A204.1 (cell line): Measurements from ENCODE around the gene GLI3.

Experiments used
- FAIRE-seq: peaks from 2 replicates; lab custom pipeline; 2012; peaks lifted over from hg19 to GRCh38; lab: Jason Lieb, UNC

Gene GLI3

GRCh38 chr7:42170724-42171123, 66.3 kb downstream of the GLI3 start:
- no peak for FAIRE-seq

- FAIRE-seq = no peak
These were observed 68.5 kb downstream of the GLI3 start for GRCh38 chr7:42168512-42168911.

GRCh38 chr7:42167631-42168236, 69.3 kb downstream of the GLI3 start:
- no peak for FAIRE-seq

GRCh38 chr7:42167206-42167605, 69.8 kb downstream of the GLI3 start:
- FAIRE-seq = no peak

GRCh38 chr7:42164881-42165428, 72.1 kb downstream of the GLI3 start:
- FAIRE-seq = no peak

- no peak for FAIRE-seq
These were observed 74.3 kb downstream of the GLI3 start for GRCh38 chr7:42162560-42163325.

GRCh38 chr7:42161719-42162118, 75.3 kb downstream of the GLI3 start:
- FAIRE-seq = no peak

- no peak for FAIRE-seq
These were observed 75.9 kb downstream of the GLI3 start for GRCh38 chr7:42161110-42161509.

GRCh38 chr7:42159130-42159529, 77.9 kb downstream of the GLI3 start:
- FAIRE-seq = no peak

GRCh38 chr7:42156967-42157721, 79.9 kb downstream of the GLI3 start:
- FAIRE-seq = no peak

GRCh38 chr7:42156291-42156865, 80.6 kb downstream of the GLI3 start:
- no peak for FAIRE-seq

GRCh38 chr7:42155584-42156290, 81.3 kb downstream of the GLI3 start:
- FAIRE-seq = no peak

- FAIRE-seq = no peak
These were observed 82.8 kb downstream of the GLI3 start for GRCh38 chr7:42154173-42154572.

- FAIRE-seq = no peak
These were observed 84.4 kb downstream of the GLI3 start for GRCh38 chr7:42152329-42153205.

- no peak for FAIRE-seq
These were observed 85.7 kb downstream of the GLI3 start for GRCh38 chr7:42151309-42151708.

- no peak for FAIRE-seq
These were observed 91.5 kb downstream of the GLI3 start for GRCh38 chr7:42145539-42145938.

GRCh38 chr7:42144604-42145003, 92.4 kb downstream of the GLI3 start:
- no peak for FAIRE-seq

- no peak for FAIRE-seq
These were observed 93.1 kb downstream of the GLI3 start for GRCh38 chr7:42143711-42144600.

- FAIRE-seq = no peak
These were observed 94.9 kb downstream of the GLI3 start for GRCh38 chr7:42142089-42142488.

- FAIRE-seq = no peak
These were observed 97.3 kb downstream of the GLI3 start for GRCh38 chr7:42139751-42140150.
